Measurements from ENCODE around the gene MOCS1. TPM values are rescaled to one million over a fixed set of nuclear protein-coding genes. Genes with fewer than 3 reads are reported as not detected.
A peak's percentile ranks its signal among the peaks of the same experiment; 100 is the strongest.

MOCS1 gene
- total RNA-seq, 2 donors from 2014 or later = 18.3 to 27.3 TPM

DNA sequence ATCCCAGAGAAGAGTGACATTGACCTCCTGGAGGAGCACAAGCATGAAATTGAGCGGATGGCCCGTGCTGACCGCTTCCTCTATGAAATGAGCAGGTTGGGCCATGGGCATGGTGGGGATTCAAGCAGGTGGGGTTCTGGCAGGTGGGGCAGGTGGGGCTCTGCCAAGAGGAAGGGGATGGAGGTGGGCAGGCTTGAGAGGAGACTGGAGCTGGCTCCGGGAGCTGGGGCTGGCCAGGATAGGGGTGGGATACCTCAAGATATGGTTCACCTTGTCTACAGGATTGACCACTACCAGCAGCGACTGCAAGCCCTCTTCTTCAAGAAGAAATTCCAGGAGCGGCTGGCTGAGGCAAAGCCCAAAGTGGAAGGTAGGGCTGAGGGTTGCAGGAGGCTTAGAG lies 42.9 kb downstream of the MOCS1 start:
- no peak for DNase-seq (ENCODE audit: low spot score)
- intact Hi-C loops (cut with DNase I) = loop anchor here (5.0 to 10.0 kb wide), 2 partner anchors 527 to 934 kb away; no protein-coding TSS in a partner anchor

DNA sequence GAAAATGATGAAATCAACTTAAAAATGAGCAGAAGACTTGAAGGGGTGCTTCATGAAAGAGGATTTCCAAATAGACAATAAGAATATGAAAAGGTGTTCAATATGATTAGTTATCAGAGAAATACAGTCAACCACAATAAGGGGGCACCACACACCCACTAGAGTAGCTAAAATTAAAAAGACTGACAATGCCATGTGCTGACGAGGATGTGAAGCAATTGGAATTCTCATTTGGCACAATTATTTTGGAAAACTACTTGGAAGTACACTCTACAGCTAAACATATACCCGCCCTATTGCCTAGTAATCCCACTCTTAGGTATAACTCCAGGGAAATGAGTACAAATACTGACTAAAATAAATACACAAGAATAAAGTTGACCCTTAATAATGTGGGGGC lies 45.0 kb downstream of the MOCS1 start:
- intact Hi-C loops (cut with DNase I) = no loop called here
- DNase-seq (ENCODE audit: low spot score) = no peak

DNA sequence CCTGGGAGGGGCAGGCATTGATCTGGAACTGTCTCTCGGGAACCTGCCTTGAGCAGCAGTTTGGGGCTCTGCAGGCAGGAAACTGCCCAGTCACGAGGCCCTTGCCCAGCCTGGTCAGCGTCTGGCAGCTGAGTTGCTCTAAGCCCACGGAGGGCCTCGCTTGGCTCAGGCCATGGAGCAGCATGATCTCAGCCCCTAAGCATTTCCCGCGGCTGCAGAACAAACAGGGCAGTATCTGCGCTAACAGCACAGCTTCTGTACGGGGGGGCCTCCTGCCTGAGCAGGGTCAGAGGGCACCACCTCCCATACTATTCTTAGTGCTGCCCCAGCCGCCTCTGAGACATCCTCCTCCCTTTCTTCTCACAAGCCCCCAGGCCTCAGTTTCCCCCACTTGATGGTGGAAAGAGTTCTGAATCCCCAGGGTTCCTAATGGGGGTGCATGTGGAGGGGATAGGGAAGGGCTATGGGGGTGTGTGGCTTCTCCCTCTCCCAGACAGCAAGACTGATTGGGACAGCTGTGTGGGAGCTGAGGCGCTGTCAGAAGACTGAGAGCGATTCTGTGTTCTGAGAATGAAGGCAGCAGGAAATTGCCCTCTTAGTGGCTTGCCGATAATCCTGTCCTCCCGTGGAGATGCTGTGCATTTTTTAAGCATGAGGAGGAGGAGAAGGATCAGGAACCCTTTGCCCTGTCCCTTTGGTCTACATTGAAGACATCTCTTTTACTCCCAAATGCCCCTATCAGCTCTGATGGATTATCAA lies 46.4 kb downstream of the MOCS1 start:
- intact Hi-C loops (cut with DNase I) = no loop called here
- peak; percentile 93 for DNase-seq (ENCODE audit: low spot score)

DNA sequence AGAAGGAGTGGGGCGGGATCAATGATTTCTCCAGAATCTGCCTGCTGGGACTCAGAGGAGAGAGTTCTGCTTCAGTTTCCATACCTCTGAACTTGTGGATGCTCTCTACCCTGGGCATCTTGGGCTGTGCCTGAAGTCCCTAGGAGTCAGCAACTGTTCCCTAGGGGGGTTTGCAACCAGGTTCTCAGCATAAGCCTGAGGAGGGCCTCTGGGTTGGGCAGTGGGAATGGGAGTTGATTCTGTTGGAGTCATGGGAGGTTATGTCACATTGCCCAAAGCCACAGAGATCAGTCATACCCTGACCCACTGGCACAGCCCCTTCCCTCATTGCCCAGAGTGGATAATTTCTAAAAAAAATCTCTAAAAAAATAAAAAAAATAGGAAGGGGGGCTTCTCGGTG lies 47.4 kb downstream of the MOCS1 start:
- no peak for DNase-seq (ENCODE audit: low spot score)
- intact Hi-C loops (cut with DNase I) = no loop called here

DNA sequence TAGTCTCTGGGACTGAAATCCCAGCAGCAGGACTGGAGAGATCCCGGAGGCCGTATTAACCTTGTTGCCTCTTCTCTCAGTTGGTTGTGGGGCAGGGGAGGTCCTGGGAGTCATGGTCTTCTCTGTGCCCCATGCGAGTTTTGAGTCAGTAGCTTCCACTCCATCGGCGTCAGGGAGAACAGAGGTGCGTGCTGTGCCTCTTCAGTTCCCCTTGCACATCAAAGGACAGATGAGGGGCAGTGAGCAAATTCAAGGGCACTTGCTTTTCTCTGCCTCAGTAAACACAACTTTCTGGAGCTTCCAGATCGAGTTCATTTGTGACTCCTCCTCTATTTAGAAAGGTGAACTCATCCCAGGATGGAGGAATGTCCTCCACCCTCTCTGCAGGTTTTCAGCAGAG lies 48.6 kb downstream of the MOCS1 start:
- intact Hi-C loops (cut with DNase I) = no loop called here

DNA sequence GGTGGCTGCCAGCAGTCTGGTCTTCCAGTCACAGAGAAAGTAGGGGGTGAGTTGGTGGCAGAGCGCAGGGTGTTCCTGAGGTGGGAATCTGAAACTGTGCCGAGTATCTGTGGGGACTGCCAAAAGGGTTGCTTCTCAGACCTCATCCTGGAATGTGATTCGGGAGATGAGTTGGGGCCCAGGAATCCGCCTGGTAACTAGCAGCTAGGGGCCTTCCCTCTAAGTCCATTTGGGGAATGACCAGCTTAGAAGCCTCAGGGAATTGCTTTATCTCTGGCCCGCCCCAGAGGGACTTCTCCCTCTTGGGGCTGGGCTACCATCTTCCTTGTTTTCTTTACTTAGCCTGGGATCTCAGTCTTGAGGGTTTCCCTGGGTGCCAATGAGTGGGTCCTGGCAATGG lies 49.6 kb downstream of the MOCS1 start:
- intact Hi-C loops (cut with DNase I) = no loop called here
- no peak for DNase-seq (ENCODE audit: low spot score)

More for the DNA sequence above, 48.6 kb downstream of the MOCS1 start:
- no peak for DNase-seq (ENCODE audit: low spot score)

DNA sequence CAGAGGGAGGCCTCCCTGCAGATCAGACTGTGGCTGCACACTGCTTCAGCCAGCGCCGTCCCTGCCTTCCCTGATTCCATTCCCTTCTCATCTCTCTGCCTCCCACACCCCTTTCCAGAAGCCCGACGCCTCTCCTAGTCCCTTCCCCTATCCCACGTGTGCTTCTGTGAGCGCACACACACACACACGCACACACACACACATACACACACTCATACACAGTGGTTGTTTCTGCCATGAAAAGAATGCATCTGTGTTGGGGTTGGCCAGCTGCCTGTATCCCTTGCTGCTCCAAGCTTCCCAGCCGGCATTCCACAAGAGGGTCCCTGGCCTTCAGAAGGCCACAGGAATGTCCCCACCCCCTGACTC lies 51.7 kb downstream of the MOCS1 start:
- intact Hi-C loops (cut with DNase I) = no loop called here
- peak; percentile 93 for DNase-seq (ENCODE audit: low spot score)

DNA sequence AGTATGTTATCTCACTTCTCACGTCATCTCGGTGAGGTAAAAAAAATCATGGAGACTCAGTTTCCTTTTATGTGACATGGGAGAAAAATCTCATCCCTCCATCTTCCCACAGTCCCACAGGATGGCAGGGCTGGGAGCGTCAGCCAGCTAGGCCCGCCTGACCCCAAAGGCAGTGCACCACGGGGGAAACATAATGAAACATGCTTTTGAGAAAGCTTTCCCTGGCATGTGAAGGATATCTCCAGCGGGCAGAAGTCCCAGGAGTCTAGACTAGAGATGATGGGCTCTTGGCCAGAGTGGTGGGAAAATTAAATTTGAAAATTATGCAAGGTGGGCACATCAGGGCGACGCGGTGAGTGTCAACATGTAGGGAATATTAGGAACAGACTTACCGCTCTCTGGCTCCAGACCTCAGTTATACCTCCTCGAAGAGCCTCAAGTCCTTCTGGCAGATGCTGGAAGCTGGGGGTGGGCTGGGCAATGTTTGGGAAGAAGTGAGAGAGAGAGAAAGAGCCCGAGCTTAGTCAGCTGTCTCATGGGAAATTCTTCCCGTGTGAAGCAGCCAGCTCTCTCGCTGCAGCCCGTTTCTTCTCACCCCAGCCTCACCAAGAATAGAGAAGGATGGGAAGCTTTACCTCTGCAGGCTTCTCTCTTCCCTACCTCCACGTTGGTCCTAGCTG lies 52.3 kb downstream of the MOCS1 start:
- peak; percentile 87 for DNase-seq (ENCODE audit: low spot score)
- intact Hi-C loops (cut with DNase I) = no loop called here

DNA sequence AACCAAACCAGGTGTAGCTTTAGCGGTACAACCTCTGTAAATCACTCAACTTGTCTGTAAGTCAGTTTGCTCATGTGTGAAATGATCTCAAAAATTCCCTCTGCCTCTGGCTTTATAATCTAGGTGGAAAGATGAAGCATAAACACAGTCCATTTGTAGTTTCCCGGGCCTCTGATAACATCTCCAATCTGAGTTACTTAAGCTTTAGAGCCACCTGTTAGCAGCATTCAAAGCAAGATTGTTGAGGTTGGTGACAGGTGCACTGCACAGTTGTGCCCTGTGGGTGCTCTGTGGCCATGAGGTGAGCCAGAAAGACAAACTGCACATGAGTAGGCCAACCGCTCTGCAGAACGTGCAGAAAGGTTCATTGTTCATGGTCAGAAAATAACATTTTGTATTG lies 53.7 kb downstream of the MOCS1 start:
- no peak for DNase-seq (ENCODE audit: low spot score)
- intact Hi-C loops (cut with DNase I) = no loop called here

DNA sequence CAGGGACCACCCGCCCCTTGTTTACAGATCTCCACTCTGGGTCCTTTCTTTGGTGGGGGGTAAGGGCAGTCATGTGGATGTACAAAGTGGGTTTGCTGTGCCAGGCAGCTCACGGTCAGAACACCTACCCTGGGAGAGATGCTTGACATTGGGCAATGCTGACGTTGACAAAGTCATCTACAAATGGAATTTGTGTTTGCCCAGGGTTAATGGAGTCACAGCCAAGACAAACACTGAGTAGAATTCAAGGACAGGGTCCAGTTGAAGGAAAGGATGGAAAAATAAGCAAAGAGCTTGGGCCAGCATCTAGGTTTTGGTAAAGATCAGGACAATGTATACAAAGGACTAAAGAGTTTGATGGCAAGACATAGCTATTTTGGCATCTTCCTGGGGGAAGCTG lies 54.7 kb downstream of the MOCS1 start:
- DNase-seq (ENCODE audit: low spot score) = no peak
- intact Hi-C loops (cut with DNase I) = no loop called here

DNA sequence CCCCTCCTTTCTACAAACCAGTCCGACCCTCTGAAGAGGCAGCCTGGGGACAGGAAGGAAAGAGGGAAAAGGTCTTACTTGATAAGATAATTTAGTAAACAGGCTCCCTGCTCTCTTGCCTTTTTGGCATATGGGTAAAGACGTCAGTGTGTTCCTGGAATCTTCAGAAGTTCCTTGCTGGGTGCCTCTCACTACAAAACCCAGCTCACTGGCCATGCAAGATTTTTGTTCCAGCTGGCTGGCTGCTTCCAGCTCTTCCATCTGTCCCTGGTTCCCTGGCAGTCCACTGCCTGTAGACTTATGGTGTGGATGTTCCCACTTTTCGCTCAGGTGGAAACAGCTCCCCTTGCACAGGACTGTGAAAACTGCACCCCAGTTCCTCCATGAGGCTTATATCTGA lies 57.4 kb downstream of the MOCS1 start:
- no peak for DNase-seq (ENCODE audit: low spot score)
- intact Hi-C loops (cut with DNase I) = no loop called here

DNA sequence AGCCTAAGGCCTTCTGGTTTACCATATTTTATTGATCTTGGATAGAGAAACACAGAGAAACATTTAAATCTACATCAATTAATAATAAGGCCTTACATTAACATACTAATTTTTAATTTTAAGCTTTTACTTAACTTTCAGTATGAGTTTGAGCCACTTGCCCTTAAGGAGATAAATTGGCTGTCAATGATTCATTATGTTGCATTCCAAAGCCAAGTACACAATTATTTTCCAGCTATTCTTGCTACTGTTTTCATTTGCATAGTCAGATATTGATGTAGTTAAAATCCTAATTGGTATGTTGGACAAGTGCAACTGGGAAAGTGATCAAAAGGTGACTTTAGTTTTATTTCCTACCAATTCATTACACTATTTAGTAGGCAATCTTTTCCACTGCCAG lies 58.2 kb downstream of the MOCS1 start:
- intact Hi-C loops (cut with DNase I) = no loop called here
- DNase-seq (ENCODE audit: low spot score) = no peak

DNA sequence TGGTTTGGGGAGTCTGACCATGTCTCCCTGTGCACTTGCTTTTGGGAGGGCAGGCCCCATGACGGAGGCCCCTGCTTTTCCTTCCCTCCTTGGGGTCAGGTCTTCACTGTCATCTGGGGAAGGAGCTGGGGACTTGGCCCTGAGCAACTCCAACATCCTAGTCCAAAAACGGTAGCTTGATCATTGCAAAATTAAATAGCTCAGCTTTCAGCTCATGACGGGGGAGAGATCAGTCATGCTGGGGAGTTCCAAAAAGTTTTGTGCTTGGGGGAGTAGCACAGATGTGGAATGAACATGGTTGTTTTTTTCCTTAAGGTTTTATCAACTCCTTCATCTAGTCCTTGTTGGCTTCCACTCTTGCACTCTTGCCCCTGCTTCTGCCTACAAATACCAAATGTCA lies 60.8 kb downstream of the MOCS1 start:
- DNase-seq (ENCODE audit: low spot score) = no peak
- intact Hi-C loops (cut with DNase I) = no loop called here

DNA sequence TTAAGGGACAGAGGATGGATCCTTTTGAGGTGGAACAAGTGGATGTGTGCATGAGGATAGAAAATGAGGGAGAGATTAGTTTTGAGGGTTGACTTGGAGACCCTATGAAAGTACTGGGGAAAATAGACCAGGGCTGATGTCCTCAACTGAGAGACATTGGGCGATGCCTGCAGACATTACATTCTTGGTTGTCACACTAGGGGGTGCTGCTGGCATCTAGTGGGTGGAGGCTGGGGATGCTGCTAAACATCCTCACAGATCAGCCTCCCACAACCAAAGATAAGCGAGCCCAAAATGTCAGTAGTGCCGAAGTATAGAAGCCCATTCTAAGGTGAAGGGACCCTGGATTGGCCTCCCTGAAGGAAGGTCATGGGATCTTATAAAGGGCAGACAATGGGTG lies 63.3 kb downstream of the MOCS1 start:
- intact Hi-C loops (cut with DNase I) = no loop called here
- DNase-seq (ENCODE audit: low spot score) = no peak

DNA sequence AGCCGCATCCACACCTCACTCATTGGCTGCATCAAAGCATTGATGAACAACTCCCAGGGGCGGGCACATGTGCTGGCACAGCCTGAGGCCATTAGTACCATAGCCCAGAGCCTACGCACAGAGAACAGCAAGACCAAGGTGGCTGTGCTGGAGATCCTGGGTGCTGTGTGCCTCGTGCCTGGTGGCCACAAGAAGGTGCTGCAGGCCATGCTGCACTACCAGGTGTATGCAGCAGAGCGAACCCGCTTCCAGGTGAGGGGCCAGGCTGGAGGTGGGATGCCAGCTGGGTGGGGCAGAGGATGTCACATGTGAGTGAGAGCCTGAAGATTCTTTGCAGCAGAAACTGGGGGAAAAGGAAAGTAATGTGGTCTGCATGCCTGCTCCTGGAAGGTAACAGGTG lies 66.7 kb downstream of the MOCS1 start:
- intact Hi-C loops (cut with DNase I) = no loop called here
- DNase-seq (ENCODE audit: low spot score) = no peak

DNA sequence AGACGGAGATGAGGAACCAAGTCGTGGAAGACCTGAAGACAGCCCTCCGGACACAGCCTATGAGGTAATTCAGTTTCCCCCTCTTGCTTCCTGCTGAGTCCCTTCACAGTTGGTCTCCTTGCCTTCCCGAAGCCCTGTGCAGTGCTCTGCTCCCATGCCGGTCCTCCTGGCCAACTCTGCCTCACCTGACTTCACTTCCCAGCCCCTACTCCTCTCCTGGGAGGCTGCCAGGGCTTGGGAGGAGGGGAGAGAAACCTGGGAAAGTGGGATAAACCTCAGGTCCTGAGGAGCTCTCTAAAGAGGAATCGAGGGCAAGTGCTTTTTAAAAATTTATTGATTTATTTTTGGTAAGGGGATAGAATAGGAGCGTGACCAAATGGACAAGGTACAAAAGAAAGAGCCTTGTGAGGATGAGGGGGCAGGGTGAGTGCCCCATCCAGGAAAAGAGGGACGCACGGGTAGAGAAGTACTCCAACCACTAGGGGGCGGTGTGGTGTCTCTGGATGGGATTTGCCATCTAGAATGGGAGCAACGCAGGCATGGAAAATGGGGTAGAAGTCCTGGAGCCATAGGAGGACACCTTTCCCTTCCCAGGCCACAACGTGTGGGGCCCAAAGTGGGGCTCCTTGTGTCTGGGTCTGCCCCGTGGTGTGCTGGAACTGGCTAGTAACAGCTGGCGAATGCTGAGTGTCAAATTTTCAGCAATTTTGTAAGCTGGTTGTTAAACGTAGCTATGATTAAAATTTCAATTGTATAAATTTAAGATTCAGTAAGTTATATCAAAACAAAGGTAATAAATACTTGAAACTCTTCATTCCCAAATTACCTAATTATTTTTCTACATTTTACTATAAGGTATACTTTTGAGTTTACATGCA lies 69.0 kb downstream of the MOCS1 start:
- intact Hi-C loops (cut with DNase I) = no loop called here
- peak; percentile 88 for DNase-seq (ENCODE audit: low spot score)

DNA sequence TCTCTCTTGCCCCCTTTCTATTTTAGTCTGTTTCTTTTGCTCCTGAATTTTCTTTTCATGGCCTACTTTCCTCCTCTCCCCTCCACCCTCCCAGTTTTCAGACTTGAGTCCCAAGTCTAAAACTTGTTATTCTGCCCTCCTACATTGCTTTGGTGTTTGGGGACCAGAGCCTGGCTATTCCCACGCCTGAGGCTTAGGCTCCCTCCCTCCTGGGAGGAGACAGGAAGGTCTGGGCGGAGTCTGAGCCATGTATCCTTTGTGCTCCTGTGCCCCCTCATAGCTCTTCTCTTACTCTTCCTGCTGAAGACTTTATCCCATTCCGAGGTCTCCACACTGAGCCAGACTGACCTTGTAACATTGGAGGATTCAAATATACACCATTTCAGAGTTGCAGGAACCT lies 72.6 kb downstream of the MOCS1 start:
- intact Hi-C loops (cut with DNase I) = no loop called here
- no peak for DNase-seq (ENCODE audit: low spot score)

DNA sequence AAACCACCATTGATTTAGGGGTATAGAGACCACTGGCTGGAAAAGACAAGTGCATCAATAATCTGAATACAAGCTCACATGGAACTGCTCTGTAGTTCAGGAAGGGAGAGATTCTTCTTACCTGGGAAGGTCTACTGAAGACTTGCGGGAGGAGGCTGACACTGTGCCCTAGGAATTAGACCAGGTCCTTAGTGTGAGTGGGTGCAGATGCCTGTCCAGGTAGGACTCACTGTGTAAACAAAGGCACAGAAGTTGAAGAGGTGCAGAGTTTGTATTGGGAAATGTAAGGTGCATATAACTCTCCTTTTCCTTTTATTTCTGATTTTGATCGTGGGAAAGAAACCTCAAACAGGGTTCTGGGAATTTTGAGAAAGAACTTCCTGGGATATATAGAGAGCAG lies 75.2 kb downstream of the MOCS1 start:
- intact Hi-C loops (cut with DNase I) = no loop called here
- DNase-seq (ENCODE audit: low spot score) = no peak

DNA sequence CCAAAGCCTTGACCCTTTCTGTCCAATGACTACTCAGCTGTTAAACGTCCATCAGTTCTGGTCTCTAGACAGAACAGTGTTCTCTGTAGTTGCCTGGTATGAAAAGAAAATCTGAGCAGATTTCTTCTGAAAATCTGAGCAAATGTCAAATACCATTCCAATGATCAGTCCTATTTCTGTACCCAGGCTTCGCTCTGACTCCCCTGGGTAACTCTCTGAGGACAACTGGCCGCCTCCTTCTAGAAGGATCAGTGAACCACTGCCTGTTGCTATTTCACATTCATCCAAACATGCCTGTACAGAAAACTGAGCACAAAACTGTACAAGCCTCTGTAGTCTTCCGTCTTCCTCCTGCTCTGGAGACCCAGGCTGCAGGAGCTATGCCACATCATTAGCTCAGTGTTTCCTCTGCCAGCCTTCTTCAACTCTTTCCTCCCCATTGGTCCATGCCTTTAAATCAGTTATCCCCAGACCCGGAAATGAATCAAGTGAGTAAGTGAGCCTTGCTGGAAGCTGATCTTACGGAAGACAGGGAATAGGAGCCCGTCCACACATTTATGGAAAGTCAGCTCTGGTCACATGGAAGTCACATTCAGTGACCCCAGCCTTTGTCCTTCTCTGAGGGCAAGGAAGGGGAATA lies 78.8 kb downstream of the MOCS1 start:
- no peak for DNase-seq (ENCODE audit: low spot score)
- intact Hi-C loops (cut with DNase I) = no loop called here
